Hepatic stellate cell (primary cell): ENCODE results near the gene CACNA2D3.

Experiments
- DNase-seq: peaks from one replicate; pipeline ENCODE4 v3.0.0; 2011; ENCODE audit warnings: low spot score

The CACNA2D3 gene

GRCh38 chr3:54374214-54374852 lies 252.0 kb downstream of the CACNA2D3 start:
- DNase-seq, result no peak

- DNase-seq, result no peak
Observed at GRCh38 chr3:54376142-54376807, 253.9 kb downstream of the CACNA2D3 start.

- no peak for DNase-seq
Observed at GRCh38 chr3:54376939-54377578, 254.7 kb downstream of the CACNA2D3 start.

- no peak for DNase-seq
Observed at GRCh38 chr3:54378184-54378583, 255.8 kb downstream of the CACNA2D3 start.

GRCh38 chr3:54384279-54384678 lies 261.9 kb downstream of the CACNA2D3 start:
- no peak for DNase-seq

DNA sequence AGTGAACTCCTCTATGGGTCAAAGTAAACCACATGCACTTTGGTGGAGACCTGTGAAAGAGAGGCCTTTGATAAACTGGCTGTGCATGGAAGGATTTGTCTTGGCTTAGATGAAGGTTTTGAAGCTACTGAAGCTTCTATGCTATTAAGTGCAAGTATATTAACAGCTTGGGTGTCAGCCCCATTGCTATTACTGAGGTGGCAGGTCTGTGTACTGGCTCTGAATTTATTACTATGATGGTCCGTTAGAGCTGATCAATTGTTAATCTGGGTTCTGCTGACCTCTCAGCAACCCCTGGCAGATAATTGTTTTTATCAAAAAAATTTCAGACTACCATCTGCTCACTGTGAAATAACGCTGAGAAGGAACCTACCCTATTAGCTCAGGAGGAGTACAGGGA lies 268.2 kb downstream of the CACNA2D3 start:
- no peak for DNase-seq

DNA sequence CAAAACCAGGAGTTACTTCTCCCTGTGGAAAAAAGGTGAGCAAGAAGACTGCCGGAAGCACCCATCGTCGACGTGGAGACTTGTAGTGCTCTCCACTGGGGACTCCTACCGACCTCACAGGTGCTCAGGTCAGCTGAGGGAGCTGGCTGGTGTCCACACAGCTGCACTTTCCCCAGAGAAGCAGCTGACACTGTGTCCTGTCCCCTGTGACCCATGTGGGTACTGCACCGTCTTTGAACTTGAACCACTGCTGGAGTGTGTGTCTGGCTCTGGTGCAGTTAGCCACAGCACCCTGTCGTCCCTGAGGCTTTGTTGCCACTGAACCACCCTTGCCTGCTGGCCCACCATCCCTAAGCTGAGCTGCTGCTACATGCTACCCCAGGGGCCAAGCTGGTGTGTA lies 270.8 kb downstream of the CACNA2D3 start:
- DNase-seq, result no peak

DNA sequence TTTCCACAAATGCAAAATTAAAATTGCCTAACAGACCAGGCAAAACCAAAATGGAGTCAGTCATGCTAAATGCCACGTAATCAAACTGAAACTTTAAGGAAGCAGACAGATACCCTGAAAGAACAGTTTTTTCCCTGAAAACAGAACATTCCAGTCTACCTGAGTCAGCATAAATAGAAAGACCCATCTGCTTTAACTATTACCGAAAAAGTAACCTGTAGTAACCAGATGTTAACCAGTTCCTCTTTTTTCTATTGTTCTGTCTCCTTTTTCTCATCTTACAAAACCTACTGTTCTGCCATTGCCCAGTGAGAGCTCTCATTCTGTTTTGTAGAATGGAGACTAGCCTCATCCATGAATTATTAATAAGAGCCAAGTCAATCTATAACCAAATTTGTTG lies 286.0 kb downstream of the CACNA2D3 start:
- no peak for DNase-seq

DNA sequence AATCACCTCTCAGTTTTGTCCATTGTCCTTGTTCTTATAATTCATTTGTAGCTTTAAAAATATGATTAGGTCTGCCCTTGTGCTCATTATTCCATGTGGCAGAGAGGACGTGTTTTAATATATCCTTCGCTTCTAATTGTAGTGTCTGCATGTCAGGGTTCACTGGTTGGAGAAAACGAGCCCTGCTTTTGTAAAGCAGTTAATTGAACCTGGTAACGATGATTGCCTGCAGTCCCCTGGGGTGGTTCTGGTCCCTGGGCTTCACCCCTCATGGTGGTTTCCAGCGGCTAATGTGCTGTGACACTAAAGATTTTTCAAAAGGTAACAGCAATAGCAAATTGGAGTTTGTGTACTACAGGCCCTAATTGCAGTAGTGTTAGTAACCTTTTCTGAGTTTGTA lies 299.6 kb downstream of the CACNA2D3 start:
- DNase-seq, result no peak

DNA sequence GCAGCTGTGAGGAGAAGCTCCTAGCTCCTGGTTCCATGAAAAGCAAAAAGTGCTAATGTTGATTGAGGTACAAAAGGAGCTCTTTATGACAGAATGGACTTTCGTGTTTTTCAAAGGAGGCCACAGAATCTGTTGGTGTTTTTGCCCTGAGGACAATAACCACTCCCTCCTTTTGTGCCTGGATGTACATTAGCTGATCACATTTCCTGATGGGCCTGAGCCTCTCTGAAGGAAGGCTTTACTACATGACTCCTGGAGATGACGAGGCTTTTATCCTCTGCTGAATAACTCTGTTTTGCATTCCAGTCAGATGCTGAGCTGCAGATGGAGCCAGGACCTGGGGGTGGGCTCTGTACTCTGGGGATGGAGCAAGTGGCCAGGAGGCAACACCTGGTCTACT lies 301.9 kb downstream of the CACNA2D3 start:
- DNase-seq, result no peak

DNA sequence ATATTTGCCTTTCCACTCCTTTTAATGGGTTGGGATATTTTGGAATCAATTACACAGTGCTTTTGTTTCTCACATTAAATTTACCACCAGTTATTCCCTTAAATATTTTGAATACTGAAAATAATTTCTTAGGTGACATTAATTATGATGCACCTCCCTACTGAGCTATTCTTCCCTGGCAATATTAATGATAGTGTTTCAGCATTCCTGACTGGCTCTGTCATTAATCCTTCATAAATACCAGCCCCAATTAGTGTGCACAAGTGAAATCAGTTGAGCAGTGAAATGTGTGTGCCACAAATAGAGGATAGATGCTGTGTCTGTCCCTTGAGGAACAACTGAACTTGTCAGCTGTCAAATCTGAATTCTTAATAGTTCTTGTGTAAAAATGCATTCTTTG lies 304.0 kb downstream of the CACNA2D3 start:
- no peak for DNase-seq

DNA sequence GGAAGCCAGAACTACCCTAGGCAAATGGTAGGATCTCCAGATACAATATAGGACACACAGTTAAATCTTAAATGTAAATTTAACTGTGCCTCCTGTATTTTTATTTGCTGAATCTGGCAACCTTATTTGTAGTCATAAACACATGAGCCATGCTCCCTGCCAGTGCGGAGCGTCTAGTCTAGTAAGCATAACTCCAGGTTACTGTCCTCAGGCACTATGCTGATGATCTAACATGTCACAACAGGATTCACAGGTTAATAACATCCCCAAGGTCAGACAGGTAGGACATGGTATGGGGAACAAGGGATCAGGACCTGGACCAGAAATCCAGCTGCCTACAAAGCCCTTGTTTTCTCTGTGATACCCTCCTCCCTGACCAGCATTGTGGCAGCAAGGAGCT lies 305.1 kb downstream of the CACNA2D3 start:
- DNase-seq, result no peak

DNA sequence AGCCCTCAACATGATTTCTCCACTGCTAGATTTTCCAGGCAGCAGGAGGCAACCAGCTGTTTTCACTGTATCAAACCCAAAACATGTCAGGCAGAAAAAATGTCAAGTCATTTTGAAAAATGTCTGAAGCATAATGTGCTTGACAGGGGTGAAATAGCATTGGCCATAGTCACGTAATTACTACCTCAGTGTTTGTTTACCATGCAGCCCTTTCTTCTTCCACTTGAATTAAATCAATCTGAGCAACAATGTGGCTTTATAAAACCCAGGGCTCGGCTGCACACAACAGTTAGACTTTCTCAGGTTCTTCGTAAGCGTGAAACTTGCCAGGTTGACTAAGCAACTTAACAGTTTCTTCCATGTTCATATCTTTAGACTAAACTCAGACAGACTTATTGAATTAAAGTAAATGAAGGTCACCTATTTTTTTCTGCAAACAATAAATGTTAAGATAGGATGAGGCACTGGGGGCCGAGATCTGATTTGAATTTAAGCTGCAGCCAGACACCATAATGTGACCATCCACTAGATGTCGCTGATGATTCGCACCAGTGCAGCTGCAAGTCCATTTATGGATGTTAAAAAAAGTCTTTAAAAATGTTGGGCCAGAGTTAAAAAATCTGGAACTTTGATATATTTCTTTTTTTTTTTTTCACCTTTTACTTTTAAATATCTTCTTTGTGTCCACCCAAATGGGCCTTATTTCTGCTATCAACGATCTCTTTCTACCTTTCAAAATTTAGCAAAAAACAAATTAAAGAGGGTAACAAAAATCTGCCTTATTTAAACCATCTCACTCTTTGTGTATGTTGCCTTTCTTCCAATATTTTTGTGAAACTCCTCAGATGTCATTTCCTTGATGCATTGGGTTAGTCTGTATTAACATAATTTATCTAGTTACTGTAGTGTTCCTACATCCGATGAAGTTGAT lies 305.9 kb downstream of the CACNA2D3 start:
- peak; percentile 29 for DNase-seq

GRCh38 chr3:54432975-54433374 lies 310.6 kb downstream of the CACNA2D3 start:
- no peak for DNase-seq

DNA sequence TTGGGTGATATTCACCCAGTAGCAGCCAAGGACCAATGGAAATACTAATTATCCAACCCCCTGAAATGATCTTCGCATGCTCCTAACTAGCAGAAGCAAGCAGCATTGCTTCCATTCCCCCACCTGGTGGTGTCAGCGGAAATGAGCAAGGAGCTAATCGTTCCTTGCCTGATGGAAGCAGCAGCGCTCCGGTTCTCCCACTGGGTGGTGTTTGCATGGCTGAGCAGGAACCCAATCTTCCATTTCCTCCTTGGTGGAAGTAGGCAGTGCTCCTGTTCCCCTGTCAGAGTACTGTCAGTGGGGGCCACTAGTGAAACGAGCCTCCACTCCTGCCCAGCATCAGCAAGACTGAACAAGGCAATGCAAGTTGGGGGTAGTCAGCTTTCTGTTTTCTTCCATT lies 311.5 kb downstream of the CACNA2D3 start:
- no peak for DNase-seq

DNA sequence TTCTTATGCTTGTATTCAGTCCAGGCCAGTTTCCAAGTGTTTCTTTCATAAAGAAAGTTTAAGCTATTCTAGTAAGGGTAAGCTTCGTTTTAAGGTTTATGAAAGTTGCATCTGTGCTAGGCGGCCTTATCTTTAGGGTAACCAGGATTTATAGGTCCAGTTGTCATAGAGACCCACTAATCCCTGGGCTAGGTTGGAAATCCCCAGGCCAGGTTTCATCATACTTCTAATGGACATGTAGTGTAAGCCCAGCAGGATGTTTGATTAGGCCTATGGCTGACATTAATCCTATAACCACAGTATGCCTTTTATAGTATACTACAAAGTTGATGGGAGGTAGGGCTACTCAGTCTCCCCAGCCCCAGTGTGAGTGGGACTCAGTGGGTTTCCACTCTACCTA lies 312.4 kb downstream of the CACNA2D3 start:
- DNase-seq, result no peak

GRCh38 chr3:54437271-54437670 lies 314.9 kb downstream of the CACNA2D3 start:
- DNase-seq, result no peak

DNA sequence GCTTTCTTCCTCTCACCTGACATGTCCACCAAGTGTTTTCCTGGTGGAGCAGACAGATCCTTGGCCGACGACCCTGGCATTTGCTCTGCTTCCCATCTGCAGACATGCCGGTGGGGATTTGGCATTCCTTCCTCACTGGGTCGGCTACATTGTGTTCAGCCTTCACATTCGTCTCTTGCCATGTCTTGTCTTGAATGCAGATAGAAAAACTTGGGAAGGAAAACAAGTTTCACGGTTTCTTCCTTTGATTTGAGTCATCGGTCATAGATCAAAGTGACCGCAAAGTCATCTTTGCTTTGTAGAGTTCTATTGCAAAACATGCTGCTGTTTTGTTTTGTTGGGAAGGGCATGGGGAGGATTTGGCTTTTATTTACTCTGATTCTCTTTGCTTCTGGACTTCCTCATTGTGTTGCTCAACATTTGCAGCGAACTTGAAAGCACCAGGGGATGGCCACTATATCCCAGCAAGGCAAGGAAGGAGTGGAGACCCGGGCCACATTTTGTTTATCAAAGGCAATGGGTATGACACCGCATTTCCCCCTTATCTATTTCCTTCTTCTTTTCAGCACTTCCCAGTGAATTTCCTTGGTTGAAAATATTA lies 321.3 kb downstream of the CACNA2D3 start:
- DNase-seq, result no peak

GRCh38 chr3:54445630-54446029 lies 323.3 kb downstream of the CACNA2D3 start:
- no peak for DNase-seq

- no peak for DNase-seq
Observed at GRCh38 chr3:54447427-54447826, 325.1 kb downstream of the CACNA2D3 start.

GRCh38 chr3:54454806-54455205 lies 332.5 kb downstream of the CACNA2D3 start:
- DNase-seq, result no peak

GRCh38 chr3:54458357-54458756 lies 336.0 kb downstream of the CACNA2D3 start:
- DNase-seq, result no peak
